ENCODE results near the gene KLK1. TPM values are rescaled to one million over a fixed set of nuclear protein-coding genes. Genes with fewer than 3 reads are reported as not detected.

KLK1 gene
- total RNA-seq, 1 experiment from 2014 or later = not detected

DNA sequence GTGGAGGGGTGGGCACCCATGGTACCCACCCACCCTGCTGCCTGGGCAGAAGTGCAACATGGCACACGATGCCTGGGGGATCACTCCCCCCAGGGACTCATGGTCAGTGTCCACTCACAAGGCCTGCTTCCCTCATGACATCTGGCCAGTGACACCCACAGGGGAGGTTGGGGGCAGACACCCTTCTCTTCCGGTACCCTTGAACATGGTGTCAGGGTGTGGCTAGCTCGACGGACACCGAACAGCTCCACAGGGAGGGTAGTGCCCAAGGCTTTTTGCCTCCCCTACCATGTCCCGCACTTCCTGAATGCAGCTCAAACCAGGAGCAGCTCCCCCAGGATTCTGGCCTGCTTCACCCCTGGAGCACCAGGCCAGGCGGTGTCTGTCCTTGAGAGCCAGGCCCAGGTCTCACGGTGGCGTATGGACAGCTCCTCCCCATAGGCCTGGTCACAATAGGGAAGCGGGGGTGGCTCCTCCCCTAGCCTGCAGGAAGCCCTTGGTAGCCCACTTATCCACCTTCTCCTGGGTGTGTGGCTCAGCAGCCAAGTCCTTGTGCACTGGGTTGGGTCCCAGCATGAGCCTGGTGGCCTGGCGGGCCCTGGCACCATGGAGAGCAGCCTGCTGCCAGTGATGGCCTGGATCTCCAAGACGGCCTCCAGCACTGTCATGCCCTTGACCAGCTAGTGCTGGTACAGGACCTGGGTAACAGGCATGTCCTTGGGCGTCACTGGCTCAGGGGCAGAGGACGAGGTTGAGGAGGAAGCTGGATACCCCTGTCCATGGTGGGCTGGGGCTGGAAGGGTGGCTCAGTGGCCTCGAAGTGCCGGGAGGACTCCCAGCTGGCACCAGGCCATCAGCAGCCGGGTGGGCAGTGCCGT, 25.6 kb downstream of the KLK1 start:
- DNase-seq (ENCODE audit: low read depth in 1 of 2, low spot score in 2 of 2) = no peak
- H3K9me3 ChIP-seq (replicated peaks) = 0 out of 2 replicates have a peak, but pooled peaks cover 2% of the 10 kb centered on the region
- H3K27ac ChIP-seq = no peak overlapping the region
- H3K27me3 ChIP-seq (replicated peaks) = no peaks in the 10 kb centered on the region
- H3K4me3 ChIP-seq = no peak overlapping the region
- H3K4me1 ChIP-seq (replicated peaks) = peaks cover 4% of the 10 kb centered on the region
- H3K36me3 ChIP-seq = peaks cover 79% of the 10 kb centered on the region

- Histone ChIP-seq H3K9me3 (replicated peaks) (0 out of 2 replicates have a peak, but pooled peaks cover 2% of the 10 kb centered on the region), H3K27me3 (replicated peaks) (no peaks in the 10 kb centered on the region), H3K4me3 (no peak overlapping the region), H3K4me1 (replicated peaks) (no peaks in the 10 kb centered on the region; the same call in 1 of the 2 replicates), H3K36me3 (peaks cover 73% of the 10 kb centered on the region), H3K27ac (no peak overlapping the region)
- DNase-seq (ENCODE audit: low read depth in 1 of 2, low spot score in 2 of 2) = no peak
Observed at GRCh38 chr19:50797429-50797780, 26.2 kb downstream of the KLK1 start.

DNA sequence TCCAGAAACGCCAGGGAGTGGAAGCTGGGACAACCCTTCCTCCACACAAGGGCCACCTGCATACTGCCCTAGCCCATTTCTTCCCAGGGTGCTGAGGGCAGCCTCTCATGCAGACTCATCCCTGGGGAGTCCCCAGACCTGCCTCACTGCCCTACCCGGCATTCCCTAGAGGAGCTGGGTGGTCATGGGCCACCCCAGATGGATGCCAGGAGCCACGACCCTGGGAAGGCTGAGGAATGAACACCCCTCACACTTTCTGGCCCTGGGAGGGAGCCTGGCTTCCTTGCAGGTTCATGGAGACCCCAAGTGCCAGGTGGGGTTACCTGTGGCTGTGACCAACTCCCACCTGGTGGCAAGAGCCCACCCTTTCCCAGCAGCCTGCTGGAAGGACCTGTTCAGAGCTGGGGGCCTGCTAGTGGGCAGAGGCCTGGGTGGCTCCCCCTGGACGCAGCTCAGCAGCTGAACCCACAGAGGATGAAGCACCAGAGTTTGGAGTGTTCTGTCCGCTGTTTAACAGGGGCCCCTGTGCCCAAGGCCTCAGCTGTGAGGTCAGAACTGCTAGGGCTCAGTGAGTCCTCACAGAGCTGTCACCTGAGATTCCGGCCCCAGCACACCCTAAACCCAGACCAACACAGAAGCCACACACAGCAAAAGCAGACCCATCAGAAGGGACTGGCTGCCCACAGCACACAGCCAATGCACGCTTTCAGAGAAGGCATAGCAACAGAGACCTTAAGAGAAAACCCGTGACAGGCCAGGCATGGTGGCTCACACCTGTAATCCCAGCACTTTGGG, 26.8 kb downstream of the KLK1 start:
- no peak overlapping the region for H3K27ac ChIP-seq
- H3K4me3 ChIP-seq = no peak overlapping the region
- DNase-seq (ENCODE audit: low read depth in 1 of 2, low spot score in 2 of 2) = no peak
- peaks cover 67% of the 10 kb centered on the region for H3K36me3 ChIP-seq
- no peaks in the 10 kb centered on the region for H3K4me1 ChIP-seq (replicated peaks)
- H3K9me3 ChIP-seq (replicated peaks) = 0 out of 2 replicates have a peak, but pooled peaks cover 2% of the 10 kb centered on the region
- no peaks in the 10 kb centered on the region for H3K27me3 ChIP-seq (replicated peaks)

DNA sequence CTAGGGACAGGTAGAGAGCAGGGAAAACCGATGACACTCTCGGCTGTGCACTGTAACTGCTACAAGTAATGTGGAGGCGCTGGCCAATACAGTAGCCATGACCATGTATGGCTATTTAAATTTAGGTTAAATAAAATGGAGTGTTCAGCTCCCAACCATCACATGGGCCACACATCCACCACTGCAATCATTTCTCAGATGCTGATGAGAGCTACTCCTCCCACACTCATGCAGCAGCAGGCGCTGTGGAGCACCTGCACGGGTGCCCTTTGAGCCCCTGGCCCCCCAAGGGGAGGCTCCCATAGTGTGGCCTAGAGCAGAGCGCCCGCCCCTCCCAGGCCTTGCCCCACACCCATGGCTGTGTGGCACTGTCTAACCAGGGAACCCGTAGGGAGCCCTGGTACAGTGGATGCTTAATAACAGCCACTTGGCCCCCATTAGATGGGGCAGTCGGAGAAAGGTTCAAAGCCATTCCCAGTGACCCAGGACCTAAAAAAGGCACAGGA, 27.4 kb downstream of the KLK1 start:
- H3K4me1 ChIP-seq (replicated peaks) = no peaks in the 10 kb centered on the region
- no peak for DNase-seq (ENCODE audit: low read depth in 1 of 2, low spot score in 2 of 2)
- H3K27ac ChIP-seq = no peak overlapping the region
- no peak overlapping the region for H3K4me3 ChIP-seq
- peaks cover 61% of the 10 kb centered on the region for H3K36me3 ChIP-seq
- H3K9me3 ChIP-seq (replicated peaks) = 0 out of 2 replicates have a peak, but pooled peaks cover 2% of the 10 kb centered on the region
- no peaks in the 10 kb centered on the region for H3K27me3 ChIP-seq (replicated peaks)

DNA sequence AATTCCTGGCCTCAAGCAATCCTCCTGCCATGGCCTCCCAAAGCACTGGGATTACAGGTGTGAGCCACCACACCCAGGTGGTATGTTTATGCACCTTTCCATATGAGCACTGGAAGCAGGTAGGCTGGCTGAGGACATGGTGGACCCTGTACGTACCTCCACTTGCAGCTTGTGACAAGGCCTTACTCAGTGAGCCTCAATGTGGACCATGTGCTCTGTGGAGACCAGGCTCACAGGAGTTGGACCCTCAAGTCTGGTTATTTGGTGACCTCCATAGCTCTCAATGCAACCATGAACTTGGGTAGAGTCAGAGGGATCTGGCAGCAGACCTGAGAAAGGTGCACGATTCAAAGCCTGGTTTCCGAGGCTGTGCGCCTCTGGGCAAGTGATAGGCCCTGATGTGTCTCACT, 27.9 kb downstream of the KLK1 start:
- 0 out of 2 replicates have a peak, but pooled peaks cover 2% of the 10 kb centered on the region for H3K9me3 ChIP-seq (replicated peaks)
- peaks cover 56% of the 10 kb centered on the region for H3K36me3 ChIP-seq
- no peak overlapping the region for H3K27ac ChIP-seq
- H3K4me1 ChIP-seq (replicated peaks) = no peaks in the 10 kb centered on the region
- DNase-seq (ENCODE audit: low read depth in 1 of 2, low spot score in 2 of 2) = no peak
- H3K4me3 ChIP-seq = no peak overlapping the region
- H3K27me3 ChIP-seq (replicated peaks) = no peaks in the 10 kb centered on the region

- Histone ChIP-seq H3K27ac (no peak overlapping the region), H3K4me3 (no peak overlapping the region), H3K4me1 (replicated peaks) (no peaks in the 10 kb centered on the region), H3K36me3 (peaks cover 53% of the 10 kb centered on the region), H3K9me3 (replicated peaks) (0 out of 2 replicates have a peak, but pooled peaks cover 2% of the 10 kb centered on the region), H3K27me3 (replicated peaks) (no peaks in the 10 kb centered on the region)
- DNase-seq (ENCODE audit: low read depth in 1 of 2, low spot score in 2 of 2) = no peak
Observed at GRCh38 chr19:50794876-50795663, 28.5 kb downstream of the KLK1 start.

GRCh38 chr19:50794074-50794875, 29.3 kb downstream of the KLK1 start:
- H3K9me3 ChIP-seq (replicated peaks) = 0 out of 2 replicates have a peak, but pooled peaks cover 2% of the 10 kb centered on the region
- no peaks in the 10 kb centered on the region for H3K4me1 ChIP-seq (replicated peaks)
- H3K27ac ChIP-seq = no peak overlapping the region
- H3K36me3 ChIP-seq = peaks cover 46% of the 10 kb centered on the region
- no peak overlapping the region for H3K4me3 ChIP-seq
- no peaks in the 10 kb centered on the region for H3K27me3 ChIP-seq (replicated peaks)
- peak in 1 of 2 experiments; percentile 22 for DNase-seq (ENCODE audit: low read depth in 1 of 2, low spot score in 2 of 2)

- H3K36me3 ChIP-seq = peaks cover 39% of the 10 kb centered on the region
- no peak overlapping the region for H3K27ac ChIP-seq
- no peaks in the 10 kb centered on the region for H3K4me1 ChIP-seq (replicated peaks)
- no peak for DNase-seq (ENCODE audit: low read depth in 1 of 2, low spot score in 2 of 2)
- H3K9me3 ChIP-seq (replicated peaks) = 0 out of 2 replicates have a peak, but pooled peaks cover 2% of the 10 kb centered on the region
- H3K27me3 ChIP-seq (replicated peaks) = no peaks in the 10 kb centered on the region
- no peak overlapping the region for H3K4me3 ChIP-seq
Observed at GRCh38 chr19:50793558-50794065, 30.0 kb downstream of the KLK1 start.

DNA sequence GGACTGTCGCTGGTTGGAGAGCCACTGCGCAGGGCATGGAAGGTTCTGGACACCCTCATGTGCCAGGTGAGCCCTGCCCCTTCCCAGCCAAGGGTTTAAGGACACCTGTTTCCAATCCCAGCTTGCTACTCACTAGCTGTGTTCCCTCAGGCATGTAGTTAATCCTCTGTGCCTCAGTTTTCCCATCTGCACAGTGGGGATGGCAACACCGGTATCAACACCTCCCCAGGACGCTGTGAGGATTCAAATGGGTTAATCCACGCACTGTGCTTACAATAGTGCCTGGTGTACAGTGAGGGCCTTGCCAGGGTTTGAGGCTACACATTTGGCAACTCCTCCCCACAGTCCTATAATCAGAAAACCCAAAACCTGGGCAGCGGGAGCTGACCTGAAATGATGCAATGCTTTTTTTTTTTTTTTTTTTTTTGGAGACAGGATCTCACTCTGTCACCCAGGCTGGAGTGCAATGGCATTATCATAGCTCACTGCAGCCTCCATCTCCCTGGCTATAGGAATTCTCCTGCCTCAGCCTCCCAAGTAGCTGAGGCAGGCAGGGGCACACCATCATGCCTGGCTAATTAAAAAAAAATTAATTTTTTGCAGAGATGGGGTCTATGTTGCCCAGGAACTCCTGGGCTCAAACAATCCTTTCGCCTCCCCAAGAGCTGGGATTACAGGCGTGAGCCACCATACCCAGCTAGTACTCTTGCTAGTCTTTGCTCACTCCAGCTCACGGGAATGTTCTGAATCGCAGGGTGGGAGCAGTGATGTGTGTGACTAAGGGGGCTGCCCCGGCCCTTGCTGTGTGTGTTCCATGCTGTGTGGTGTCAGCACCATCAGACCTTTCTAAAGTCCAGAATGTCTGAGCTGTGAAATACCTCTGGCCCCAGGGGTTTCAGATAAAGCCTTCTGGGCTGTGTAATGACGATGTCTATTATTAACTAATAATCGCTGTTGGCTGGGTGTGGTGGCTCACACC, 31.0 kb downstream of the KLK1 start:
- no peaks in the 10 kb centered on the region for H3K27me3 ChIP-seq (replicated peaks)
- no peak for DNase-seq (ENCODE audit: low read depth in 1 of 2, low spot score in 2 of 2)
- H3K9me3 ChIP-seq (replicated peaks) = 0 out of 2 replicates have a peak, but pooled peaks cover 2% of the 10 kb centered on the region
- peaks cover 28% of the 10 kb centered on the region for H3K36me3 ChIP-seq
- no peak overlapping the region for H3K27ac ChIP-seq
- H3K4me3 ChIP-seq = no peak overlapping the region
- H3K4me1 ChIP-seq (replicated peaks) = no peaks in the 10 kb centered on the region

DNA sequence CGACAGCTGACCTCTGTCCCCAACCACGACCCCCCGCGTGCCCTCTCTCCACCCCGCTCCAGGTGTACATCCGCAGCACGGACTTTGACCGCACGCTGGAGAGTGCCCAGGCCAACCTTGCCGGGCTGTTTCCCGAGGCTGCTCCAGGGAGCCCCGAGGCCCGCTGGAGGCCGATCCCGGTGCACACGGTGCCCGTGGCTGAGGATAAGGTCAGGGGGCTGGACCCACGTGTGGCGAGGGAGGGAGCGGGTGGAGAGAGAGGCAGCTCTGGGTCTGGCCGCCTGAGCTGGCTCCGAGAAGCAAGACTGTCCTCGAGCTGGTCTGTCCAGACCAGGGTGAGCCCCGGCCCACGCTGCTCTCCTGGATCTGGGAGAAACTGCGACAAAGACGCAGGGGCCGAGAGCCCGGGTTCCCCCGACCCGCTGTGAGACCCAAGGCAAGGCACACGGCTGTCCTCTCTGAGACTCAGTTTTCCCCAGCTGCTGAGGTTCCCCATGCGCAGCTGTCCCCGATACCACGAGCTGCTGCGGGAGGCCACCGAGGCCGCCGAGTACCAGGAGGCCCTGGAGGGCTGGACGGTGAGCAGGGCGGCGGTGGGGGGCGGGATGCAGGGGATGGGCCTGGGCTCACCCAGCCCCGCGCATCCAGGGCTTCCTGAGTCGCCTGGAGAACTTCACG, 31.9 kb downstream of the KLK1 start:
- Histone ChIP-seq H3K27ac (no peak overlapping the region), H3K27me3 (replicated peaks) (no peaks in the 10 kb centered on the region), H3K36me3 (peaks cover 20% of the 10 kb centered on the region), H3K4me3 (no peak overlapping the region), H3K9me3 (replicated peaks) (0 out of 2 replicates have a peak, but pooled peaks cover 2% of the 10 kb centered on the region), H3K4me1 (replicated peaks) (no peaks in the 10 kb centered on the region)
- no peak for DNase-seq (ENCODE audit: low read depth in 1 of 2, low spot score in 2 of 2)

DNA sequence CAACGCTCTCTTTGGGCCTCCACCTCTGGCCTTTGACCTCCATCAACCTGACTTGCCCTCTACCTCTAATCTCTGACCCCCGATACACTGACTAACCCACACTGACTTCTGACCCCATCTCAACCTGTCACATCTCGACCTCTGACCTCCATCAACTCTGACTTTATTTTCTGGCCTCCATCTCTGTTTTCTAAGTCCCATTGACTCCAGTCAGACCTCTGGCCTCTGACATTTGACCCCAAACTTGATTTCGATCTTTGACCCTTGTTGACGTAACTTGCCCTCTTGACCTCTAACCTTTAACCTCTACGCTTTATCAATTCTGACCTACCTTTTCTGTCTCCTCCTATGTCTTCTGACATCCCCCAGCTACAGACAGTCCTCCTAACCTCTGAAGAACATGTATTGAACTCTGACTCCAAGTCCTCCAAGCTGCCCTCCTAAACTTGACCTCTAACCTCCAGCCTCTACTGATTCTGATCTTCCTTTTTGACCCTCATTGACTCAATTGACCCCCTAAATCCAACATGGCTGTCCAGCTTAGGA, 32.6 kb downstream of the KLK1 start:
- no peaks in the 10 kb centered on the region for H3K27me3 ChIP-seq (replicated peaks)
- DNase-seq (ENCODE audit: low read depth in 1 of 2, low spot score in 2 of 2) = no peak
- peaks cover 13% of the 10 kb centered on the region for H3K36me3 ChIP-seq
- H3K27ac ChIP-seq = no peak overlapping the region
- H3K4me1 ChIP-seq (replicated peaks) = no peaks in the 10 kb centered on the region
- H3K9me3 ChIP-seq (replicated peaks) = 0 out of 2 replicates have a peak, but pooled peaks cover 2% of the 10 kb centered on the region
- H3K4me3 ChIP-seq = no peak overlapping the region

Measured in SJSA1 (cell line).